Measurements from ENCODE around the gene LPA.
"Not testable (repeated sequence)": the region's sequence is repeated elsewhere in the genome, so short reads cannot be mapped to it uniquely, and the experiment has no call there.

- TF ChIP-seq, protein P1, sequence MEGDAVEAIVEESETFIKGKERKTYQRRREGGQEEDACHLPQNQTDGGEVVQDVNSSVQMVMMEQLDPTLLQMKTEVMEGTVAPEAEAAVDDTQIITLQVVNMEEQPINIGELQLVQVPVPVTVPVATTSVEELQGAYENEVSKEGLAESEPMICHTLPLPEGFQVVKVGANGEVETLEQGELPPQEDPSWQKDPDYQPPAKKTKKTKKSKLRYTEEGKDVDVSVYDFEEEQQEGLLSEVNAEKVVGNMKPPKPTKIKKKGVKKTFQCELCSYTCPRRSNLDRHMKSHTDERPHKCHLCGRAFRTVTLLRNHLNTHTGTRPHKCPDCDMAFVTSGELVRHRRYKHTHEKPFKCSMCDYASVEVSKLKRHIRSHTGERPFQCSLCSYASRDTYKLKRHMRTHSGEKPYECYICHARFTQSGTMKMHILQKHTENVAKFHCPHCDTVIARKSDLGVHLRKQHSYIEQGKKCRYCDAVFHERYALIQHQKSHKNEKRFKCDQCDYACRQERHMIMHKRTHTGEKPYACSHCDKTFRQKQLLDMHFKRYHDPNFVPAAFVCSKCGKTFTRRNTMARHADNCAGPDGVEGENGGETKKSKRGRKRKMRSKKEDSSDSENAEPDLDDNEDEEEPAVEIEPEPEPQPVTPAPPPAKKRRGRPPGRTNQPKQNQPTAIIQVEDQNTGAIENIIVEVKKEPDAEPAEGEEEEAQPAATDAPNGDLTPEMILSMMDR (IDR thresholded peaks at IDR 0.05 in 8 of 11, conservative IDR thresholded peaks at IDR 0.05 in 3 of 11): not testable (repeated sequence)
- TF ChIP-seq POLR2A (IDR thresholded peaks at IDR 0.05): not testable (repeated sequence)
Measured at GRCh38 chr6:160595297-160595696, 68.8 kb downstream of the LPA start.
